ENCODE results near the gene VANGL1. TPM values are rescaled to one million over a fixed set of nuclear protein-coding genes. Genes with fewer than 3 reads are reported as not detected.

VANGL1 gene
- total and polyA plus RNA-seq, 2 of the 13 experiments (the other 11 are each of a cell fraction or from before 2014, with no cell fraction given), result 5.3 to 9.4 TPM

DNA sequence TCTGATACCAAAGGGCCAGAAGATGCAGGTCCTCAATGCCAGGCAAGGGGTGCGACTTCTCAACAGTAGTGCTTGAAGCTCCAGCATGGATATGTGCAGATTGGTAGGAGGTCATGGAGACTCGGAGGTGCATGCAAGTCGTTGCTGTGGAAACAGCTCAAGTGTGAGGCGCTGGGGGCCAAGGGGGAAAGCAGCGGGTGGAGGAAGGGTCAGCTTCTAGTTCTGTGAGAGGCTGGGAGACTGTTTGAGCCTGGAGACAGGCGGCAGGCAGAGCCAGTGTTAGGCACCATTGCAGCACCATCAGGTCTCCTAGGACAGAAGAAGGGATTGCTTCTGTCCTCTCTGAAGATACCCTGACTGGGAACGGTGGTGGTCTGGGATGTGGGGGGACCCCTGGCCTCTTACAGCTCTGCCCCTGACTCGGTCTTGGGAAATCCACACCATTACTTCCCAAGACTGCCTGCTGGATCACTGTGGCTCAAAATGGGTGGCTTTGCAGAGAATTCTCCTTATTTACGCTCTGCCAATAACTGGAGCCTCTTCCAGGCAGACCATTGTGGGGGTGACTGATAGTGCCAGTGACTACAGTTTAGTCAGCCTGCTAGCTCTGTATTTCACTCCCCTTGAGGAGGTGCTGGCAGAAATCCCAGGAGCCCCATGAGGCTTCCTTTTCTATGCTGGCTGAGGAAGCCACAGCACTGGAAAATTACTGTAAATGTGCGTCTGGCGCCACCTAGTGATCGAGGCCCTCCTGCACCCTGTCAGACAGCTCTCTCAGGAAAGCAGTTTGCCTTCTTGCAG, 46.3 kb upstream of the VANGL1 start (continued):
- TF ChIP-seq YY1 (IDR thresholded peaks at IDR 0.05; ENCODE audit: insufficient read depth, insufficient replicate concordance, low read depth, low read length) (no peak), ZNF501 (CRISPR knock-in tag; IDR thresholded peaks at IDR 0.05) (no peak), ZNF670 (CRISPR knock-in tag; IDR thresholded peaks at IDR 0.05; ENCODE audit: borderline replicate concordance) (no peak), SAP130 (CRISPR knock-in tag; IDR thresholded peaks at IDR 0.05; ENCODE audit: low read depth) (no peak), NCOA2 (CRISPR knock-in tag; IDR thresholded peaks at IDR 0.05) (no peak), SIN3B (IDR thresholded peaks at IDR 0.05; ENCODE audit: low read length) (no peak), RAD21 (CRISPR knock-in tag; IDR thresholded peaks at IDR 0.05) (peak; percentile 67), GTF2F1 (IDR thresholded peaks at IDR 0.05; ENCODE audit: low read length) (no peak), CHD2 (IDR thresholded peaks at IDR 0.05; ENCODE audit: low read depth, low read length) (no peak), ZNF761 (CRISPR knock-in tag; conservative IDR thresholded peaks at IDR 0.05) (no peak), ZBTB20 (CRISPR knock-in tag; IDR thresholded peaks at IDR 0.05; ENCODE audit: borderline replicate concordance, low read depth) (no peak), ELF1 (CRISPR knock-in tag; IDR thresholded peaks at IDR 0.05) (no peak), PAX8 (CRISPR knock-in tag; IDR thresholded peaks at IDR 0.05; ENCODE audit: borderline replicate concordance) (no peak)
- TF ChIP-seq, protein P1, sequence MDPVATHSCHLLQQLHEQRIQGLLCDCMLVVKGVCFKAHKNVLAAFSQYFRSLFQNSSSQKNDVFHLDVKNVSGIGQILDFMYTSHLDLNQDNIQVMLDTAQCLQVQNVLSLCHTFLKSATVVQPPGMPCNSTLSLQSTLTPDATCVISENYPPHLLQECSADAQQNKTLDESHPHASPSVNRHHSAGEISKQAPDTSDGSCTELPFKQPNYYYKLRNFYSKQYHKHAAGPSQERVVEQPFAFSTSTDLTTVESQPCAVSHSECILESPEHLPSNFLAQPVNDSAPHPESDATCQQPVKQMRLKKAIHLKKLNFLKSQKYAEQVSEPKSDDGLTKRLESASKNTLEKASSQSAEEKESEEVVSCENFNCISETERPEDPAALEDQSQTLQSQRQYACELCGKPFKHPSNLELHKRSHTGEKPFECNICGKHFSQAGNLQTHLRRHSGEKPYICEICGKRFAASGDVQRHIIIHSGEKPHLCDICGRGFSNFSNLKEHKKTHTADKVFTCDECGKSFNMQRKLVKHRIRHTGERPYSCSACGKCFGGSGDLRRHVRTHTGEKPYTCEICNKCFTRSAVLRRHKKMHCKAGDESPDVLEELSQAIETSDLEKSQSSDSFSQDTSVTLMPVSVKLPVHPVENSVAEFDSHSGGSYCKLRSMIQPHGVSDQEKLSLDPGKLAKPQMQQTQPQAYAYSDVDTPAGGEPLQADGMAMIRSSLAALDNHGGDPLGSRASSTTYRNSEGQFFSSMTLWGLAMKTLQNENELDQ (CRISPR knock-in tag; IDR thresholded peaks at IDR 0.05; ENCODE audit: borderline replicate concordance), result no peak
- TF ChIP-seq, protein P2, sequence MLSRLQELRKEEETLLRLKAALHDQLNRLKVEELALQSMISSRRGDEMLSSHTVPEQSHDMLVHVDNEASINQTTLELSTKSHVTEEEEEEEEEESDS (CRISPR knock-in tag; IDR thresholded peaks at IDR 0.05; ENCODE audit: borderline replicate concordance), result no peak
- TF ChIP-seq, protein P3, sequence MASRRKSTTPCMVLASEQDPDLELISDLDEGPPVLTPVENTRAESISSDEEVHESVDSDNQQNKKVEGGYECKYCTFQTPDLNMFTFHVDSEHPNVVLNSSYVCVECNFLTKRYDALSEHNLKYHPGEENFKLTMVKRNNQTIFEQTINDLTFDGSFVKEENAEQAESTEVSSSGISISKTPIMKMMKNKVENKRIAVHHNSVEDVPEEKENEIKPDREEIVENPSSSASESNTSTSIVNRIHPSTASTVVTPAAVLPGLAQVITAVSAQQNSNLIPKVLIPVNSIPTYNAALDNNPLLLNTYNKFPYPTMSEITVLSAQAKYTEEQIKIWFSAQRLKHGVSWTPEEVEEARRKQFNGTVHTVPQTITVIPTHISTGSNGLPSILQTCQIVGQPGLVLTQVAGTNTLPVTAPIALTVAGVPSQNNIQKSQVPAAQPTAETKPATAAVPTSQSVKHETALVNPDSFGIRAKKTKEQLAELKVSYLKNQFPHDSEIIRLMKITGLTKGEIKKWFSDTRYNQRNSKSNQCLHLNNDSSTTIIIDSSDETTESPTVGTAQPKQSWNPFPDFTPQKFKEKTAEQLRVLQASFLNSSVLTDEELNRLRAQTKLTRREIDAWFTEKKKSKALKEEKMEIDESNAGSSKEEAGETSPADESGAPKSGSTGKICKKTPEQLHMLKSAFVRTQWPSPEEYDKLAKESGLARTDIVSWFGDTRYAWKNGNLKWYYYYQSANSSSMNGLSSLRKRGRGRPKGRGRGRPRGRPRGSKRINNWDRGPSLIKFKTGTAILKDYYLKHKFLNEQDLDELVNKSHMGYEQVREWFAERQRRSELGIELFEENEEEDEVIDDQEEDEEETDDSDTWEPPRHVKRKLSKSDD (CRISPR knock-in tag; IDR thresholded peaks at IDR 0.05; ENCODE audit: low read depth), result no peak
- TF ChIP-seq, protein P4, sequence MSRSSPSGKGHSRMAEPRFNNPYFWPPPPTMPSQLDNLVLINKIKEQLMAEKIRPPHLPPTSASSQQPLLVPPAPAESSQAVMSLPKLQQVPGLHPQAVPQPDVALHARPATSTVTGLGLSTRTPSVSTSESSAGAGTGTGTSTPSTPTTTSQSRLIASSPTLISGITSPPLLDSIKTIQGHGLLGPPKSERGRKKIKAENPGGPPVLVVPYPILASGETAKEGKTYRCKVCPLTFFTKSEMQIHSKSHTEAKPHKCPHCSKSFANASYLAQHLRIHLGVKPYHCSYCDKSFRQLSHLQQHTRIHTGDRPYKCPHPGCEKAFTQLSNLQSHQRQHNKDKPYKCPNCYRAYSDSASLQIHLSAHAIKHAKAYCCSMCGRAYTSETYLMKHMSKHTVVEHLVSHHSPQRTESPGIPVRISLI (CRISPR knock-in tag; IDR thresholded peaks at IDR 0.05; ENCODE audit: borderline replicate concordance), result no peak
- TF ChIP-seq, protein P5, sequence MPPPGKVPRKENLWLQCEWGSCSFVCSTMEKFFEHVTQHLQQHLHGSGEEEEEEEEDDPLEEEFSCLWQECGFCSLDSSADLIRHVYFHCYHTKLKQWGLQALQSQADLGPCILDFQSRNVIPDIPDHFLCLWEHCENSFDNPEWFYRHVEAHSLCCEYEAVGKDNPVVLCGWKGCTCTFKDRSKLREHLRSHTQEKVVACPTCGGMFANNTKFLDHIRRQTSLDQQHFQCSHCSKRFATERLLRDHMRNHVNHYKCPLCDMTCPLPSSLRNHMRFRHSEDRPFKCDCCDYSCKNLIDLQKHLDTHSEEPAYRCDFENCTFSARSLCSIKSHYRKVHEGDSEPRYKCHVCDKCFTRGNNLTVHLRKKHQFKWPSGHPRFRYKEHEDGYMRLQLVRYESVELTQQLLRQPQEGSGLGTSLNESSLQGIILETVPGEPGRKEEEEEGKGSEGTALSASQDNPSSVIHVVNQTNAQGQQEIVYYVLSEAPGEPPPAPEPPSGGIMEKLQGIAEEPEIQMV (CRISPR knock-in tag; IDR thresholded peaks at IDR 0.05; ENCODE audit: low read depth), result no peak
- TF ChIP-seq, protein P6, sequence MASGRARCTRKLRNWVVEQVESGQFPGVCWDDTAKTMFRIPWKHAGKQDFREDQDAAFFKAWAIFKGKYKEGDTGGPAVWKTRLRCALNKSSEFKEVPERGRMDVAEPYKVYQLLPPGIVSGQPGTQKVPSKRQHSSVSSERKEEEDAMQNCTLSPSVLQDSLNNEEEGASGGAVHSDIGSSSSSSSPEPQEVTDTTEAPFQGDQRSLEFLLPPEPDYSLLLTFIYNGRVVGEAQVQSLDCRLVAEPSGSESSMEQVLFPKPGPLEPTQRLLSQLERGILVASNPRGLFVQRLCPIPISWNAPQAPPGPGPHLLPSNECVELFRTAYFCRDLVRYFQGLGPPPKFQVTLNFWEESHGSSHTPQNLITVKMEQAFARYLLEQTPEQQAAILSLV (CRISPR knock-in tag; IDR thresholded peaks at IDR 0.05; ENCODE audit: borderline replicate concordance), result no peak
